GM23338 (cell line): ENCODE measurements around the gene TBL3. TPM values are rescaled to one million over a fixed set of nuclear protein-coding genes. Genes with fewer than 3 reads are reported as not detected.
"Not testable (repeated sequence)": the region's sequence is repeated elsewhere in the genome, so short reads cannot be mapped to it uniquely, and the experiment has no call there.

Experiments
- ATAC-seq: fragments of 200-7000 bp; cut with Tn5 transposase; 3 replicates; pipeline ENCODE4 v1.9.1; 2020
- DNase-seq: peaks from one replicate; pipeline ENCODE4 v3.0.0-alpha.2; 2015; ENCODE audit warnings: low spot score
- H2AFZ ChIP-seq: fragments of 200-600 bp; sonication (generic); 2 replicates; pipeline ENCODE4 v1.8.0; 2016; ENCODE audit warnings: antibody characterized with exemption, mild to moderate bottlenecking, moderate library complexity
- H3F3A ChIP-seq: fragments of 200-600 bp; sonication (generic); replicated peaks from 2 replicates; pipeline ENCODE4 v1.8.0; 2017; ENCODE audit warnings: antibody characterized with exemption, mixed run types, low read depth
- H3K27ac ChIP-seq: fragments of 200-600 bp; sonication (generic); 2 replicates; pipeline ENCODE4 v1.6.1; 2016; ENCODE audit warnings: low read depth
- H3K27me3 ChIP-seq: fragments of 200-600 bp; sonication (generic); 2 replicates; pipeline ENCODE4 v1.8.0; 2016; ENCODE audit warnings: mild to moderate bottlenecking, mixed run types, moderate library complexity; ENCODE audit not compliant: insufficient read depth
- H3K36me3 ChIP-seq: fragments of 200-600 bp; sonication (generic); 2 replicates; pipeline ENCODE4 v1.8.0; 2016; ENCODE audit warnings: mild to moderate bottlenecking; ENCODE audit not compliant: insufficient read depth
- H3K4me1 ChIP-seq: fragments of 200-600 bp; sonication (generic); 2 replicates; pipeline ENCODE4 v1.8.0; 2016; ENCODE audit warnings: mild to moderate bottlenecking, moderate library complexity; ENCODE audit not compliant: insufficient read depth
- H3K4me2 ChIP-seq: fragments of 200-600 bp; sonication (generic); 2 replicates; pipeline ENCODE4 v1.7.1; 2017; ENCODE audit warnings: mixed run types
- H3K4me3 ChIP-seq: fragments of 200-600 bp; sonication (generic); 2 replicates; pipeline ENCODE4 v1.6.1; 2016; ENCODE audit warnings: mixed run types
- H3K79me2 ChIP-seq: fragments of 200-600 bp; sonication (generic); replicated peaks from 2 replicates; pipeline ENCODE4 v1.8.0; 2017; ENCODE audit warnings: mild to moderate bottlenecking; ENCODE audit not compliant: insufficient read depth
- H3K9me2 ChIP-seq: fragments of 200-600 bp; sonication (generic); 2 replicates; pipeline ENCODE4 v1.8.0; 2017; ENCODE audit not compliant: insufficient read depth
- H4K20me1 ChIP-seq: fragments of 200-600 bp; sonication (generic); replicated peaks from 2 replicates; pipeline ENCODE4 v1.8.0; 2017; ENCODE audit warnings: mild to moderate bottlenecking; ENCODE audit not compliant: insufficient read depth
- H3K27ac Mint-ChIP-seq: 2 replicates; pipeline ENCODE4 v1.8.0; 2020; ENCODE audit warnings: inconsistent platforms, mild to moderate bottlenecking, moderate library complexity, mixed read lengths
- H3K27me3 Mint-ChIP-seq: 3 replicates; pipeline ENCODE4 v1.8.0; 2022; ENCODE audit warnings: low read depth, mild to moderate bottlenecking, moderate library complexity, mixed read lengths, inconsistent platforms; ENCODE audit not compliant: insufficient read depth, poor library complexity
- H3K36me3 Mint-ChIP-seq: 3 replicates; pipeline ENCODE4 v1.8.0; 2021; ENCODE audit warnings: low read depth, mild to moderate bottlenecking, inconsistent platforms, moderate library complexity, mixed read lengths
- H3K4me1 Mint-ChIP-seq: 3 replicates; pipeline ENCODE4 v1.8.0; 2020; ENCODE audit warnings: mild to moderate bottlenecking, inconsistent platforms, mixed read lengths
- H3K4me3 Mint-ChIP-seq: 3 replicates; pipeline ENCODE4 v1.8.0; 2021; ENCODE audit warnings: moderate library complexity, mild to moderate bottlenecking, inconsistent platforms, mixed read lengths
- H3K9me3 Mint-ChIP-seq: 3 replicates; pipeline ENCODE4 v1.8.0; 2020; ENCODE audit warnings: moderate library complexity, mild to moderate bottlenecking, inconsistent platforms, mixed read lengths
- CREB1 ChIP-seq: fragments of 250-450 bp; sonication (Bioruptor Pico); IDR thresholded peaks from 2 replicates; pipeline ENCODE4 v1.5.0; 2020; ENCODE audit warnings: low read depth, mild to moderate bottlenecking, moderate library complexity
- EZH2phosphoT487 ChIP-seq: fragments of 200-600 bp; sonication (generic); IDR thresholded peaks from one replicate; pipeline ENCODE4 v1.8.1; 2018; ENCODE audit warnings: antibody characterized with exemption; ENCODE audit not compliant: unreplicated experiment
- NANOG ChIP-seq: IDR thresholded peaks from 2 replicates; pipeline ENCODE4 v1.6.1; 2016; ENCODE audit warnings: antibody characterized with exemption, borderline replicate concordance
- POLR2AphosphoS5 ChIP-seq: IDR thresholded peaks from 2 replicates; pipeline ENCODE4 v1.6.1; 2016; ENCODE audit warnings: antibody characterized with exemption, low read depth
- ZNF114 ChIP-seq: fragments of 250-450 bp; sonication (Bioruptor Pico); IDR thresholded peaks from 2 replicates; pipeline ENCODE4 v1.5.0; 2020; ENCODE audit warnings: mild to moderate bottlenecking, moderate library complexity
- polyA plus RNA-seq: library from polyadenylated mRNA; unstranded; fragments of >200 nt; fragmentation: Nextera tagmentation; extraction: Ambion mirVana; gene quantifications from 2 replicates; pipeline ENCODE4 v1.2.1, GENCODE V29; 2016
- total RNA-seq: library from RNA; depleted of rRNA; stranded (reverse); fragments of >200 nt; shearing (Covaris generic); gene quantifications from 2 replicates; pipeline ENCODE4 v1.2.3, GENCODE V29; 2014
- TF ChIP-seq, protein P1 (sequence below): IDR thresholded peaks from one replicate; pipeline ENCODE4 v1.6.1; 2018; ENCODE audit warnings: antibody characterized with exemption; ENCODE audit not compliant: unreplicated experiment

TBL3 gene
- total and polyA plus RNA-seq, 2 experiments from 2014 or later, result 67.0 to 157 TPM

DNA sequence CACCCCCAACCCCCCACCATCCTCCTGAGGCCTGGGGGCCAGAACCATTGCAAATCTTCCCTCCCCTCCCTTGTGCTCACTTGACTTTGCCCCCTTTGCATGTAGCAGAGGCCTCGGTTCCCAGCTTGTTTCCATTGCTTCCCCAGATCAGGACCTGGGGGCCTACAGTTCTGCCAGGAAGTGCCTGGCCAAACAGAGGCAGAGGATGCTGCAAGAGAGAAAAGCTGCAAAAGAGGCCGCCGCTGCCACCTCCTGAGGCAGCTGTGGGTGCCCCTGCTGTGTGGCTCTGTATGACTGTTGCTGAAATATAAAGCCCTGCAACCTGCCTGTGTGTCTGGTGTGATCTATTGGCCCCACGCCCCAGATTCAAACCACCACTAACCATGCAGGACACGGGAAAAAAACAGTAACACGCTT, 10.2 kb upstream of the TBL3 start (continued):
- TF ChIP-seq CREB1 (CRISPR knock-in tag), result no peak

DNA sequence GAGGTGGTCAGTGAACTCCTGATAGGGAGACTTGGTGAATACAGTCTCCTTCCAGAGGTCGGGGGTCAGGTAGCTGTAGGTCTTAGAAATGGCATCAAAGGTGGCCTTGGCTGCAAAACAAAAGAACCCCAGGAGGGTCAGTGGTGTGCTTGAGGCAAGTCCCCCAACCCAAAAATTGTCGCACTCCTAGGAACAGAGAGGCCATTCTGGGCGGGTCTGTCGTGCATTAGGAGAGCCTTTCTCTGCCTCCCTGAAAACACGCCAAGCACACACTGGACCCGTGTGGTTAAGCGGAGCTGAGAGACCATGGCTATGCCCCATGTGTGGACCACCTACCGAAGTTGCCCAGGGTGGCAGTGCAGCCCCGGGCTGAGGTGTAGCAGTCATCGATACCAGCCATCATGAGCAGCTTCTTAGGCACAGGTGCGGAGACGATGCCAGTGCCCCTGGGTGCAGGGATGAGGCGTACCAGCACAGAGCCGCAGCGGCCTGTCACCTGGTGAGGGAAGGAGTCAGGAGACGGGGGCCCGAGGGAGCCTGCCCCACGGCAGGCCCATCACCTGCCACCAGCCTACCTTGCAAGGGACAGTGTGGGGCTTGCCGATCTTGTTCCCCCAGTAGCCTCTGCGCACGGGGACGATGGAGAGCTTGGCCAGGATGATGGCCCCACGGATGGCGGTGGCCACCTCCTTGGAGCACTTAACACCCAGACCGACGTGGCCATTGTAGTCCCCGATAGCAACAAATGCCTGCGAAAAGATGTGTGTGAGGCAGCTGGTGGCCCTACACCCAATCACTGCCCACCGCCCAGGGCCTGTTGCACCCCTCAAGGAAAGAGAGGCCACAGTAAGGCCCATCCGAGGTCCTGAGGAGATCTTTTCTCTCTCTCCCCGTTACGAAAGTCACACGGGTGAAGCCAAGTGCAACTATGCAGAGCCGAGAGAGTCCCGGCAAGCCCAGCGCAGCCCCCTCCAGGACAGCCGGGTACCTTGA, 9.4 kb upstream of the TBL3 start:
- Histone ChIP-seq H3K4me1 (peaks cover 38% of the 10 kb centered on the region; the same call in 1 of the 2 replicates), H3K4me2 (peak overlapping the region; percentile 100), H3F3A (peaks cover 46% of the 10 kb centered on the region), H3K27ac (peak overlapping the region; percentile 93), H3K79me2 (peaks cover 46% of the 10 kb centered on the region), H4K20me1 (peaks cover 27% of the 10 kb centered on the region), H3K4me3 (peak overlapping the region; percentile 100), H3K36me3 (peaks cover 25% of the 10 kb centered on the region)
- Mint-ChIP-seq H3K27me3 (peaks cover 52% of the 10 kb centered on the region), H3K4me3 (peak overlapping the region; percentile 91), H3K36me3 (peaks cover 44% of the 10 kb centered on the region), H3K27ac (peak overlapping the region; percentile 96), H3K4me1 (peaks cover 33% of the 10 kb centered on the region)
- not testable (repeated sequence) for H3K9me3 Mint-ChIP-seq, H2AFZ ChIP-seq, H3K27me3 ChIP-seq, DNase-seq, H3K9me2 ChIP-seq, ATAC-seq
- TF ChIP-seq POLR2AphosphoS5, result 0 out of 2 replicates have a peak, but pooled peaks have one; percentile 5

DNA sequence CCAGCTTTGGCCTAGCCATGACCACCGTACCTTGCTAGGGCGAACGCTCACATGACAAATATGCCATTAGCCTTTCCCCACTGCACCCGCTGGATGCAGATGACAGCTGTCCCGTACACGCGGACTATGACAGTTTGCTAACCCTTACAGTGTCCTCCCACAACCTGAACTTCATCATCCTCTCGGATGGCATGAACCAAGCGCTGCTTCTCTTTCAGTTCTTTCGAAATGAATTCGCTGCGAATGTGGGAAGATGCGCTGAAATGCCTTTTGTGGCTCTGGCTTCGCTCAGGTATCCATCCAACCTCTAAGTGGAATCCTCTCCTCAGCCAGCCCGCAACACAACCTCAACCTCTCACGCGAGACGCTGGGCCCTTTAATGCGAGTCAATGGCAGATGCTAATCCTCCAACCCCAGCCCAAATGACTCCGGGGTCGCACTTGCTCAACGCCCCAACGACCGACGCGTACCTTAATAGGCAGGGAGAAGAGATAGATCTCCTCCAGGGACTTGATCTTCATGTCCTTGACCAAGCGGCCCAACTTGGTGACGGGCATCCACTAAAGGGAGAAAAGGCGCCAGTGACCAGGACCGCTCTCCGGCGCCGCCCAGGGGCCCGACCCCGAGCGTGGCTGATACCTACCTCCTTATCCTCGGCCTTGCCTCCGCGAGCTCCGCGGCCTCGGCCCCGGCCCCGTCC, 7.9 kb upstream of the TBL3 start:
- H3K27ac ChIP-seq, result peak overlapping the region; percentile 93
- Mint-ChIP-seq H3K27ac (peak overlapping the region; percentile 96), H3K36me3 (peaks cover 44% of the 10 kb centered on the region), H3K4me1 (peaks cover 33% of the 10 kb centered on the region), H3K4me3 (peak overlapping the region; percentile 91), H3K27me3 (peaks cover 58% of the 10 kb centered on the region), H3K9me3 (peaks cover 8% of the 10 kb centered on the region; the same call in 2 of the 3 replicates)
- peak overlapping the region; percentile 100 for H3K4me2 ChIP-seq
- DNase-seq (no peak), ATAC-seq (no peak)
- H3F3A ChIP-seq, result peaks cover 40% of the 10 kb centered on the region
- no peaks in the 10 kb centered on the region for H3K9me2 ChIP-seq
- peaks cover 46% of the 10 kb centered on the region for H3K79me2 ChIP-seq
- peaks cover 27% of the 10 kb centered on the region for H4K20me1 ChIP-seq
- no peaks in the 10 kb centered on the region for H3K27me3 ChIP-seq
- H3K4me3 ChIP-seq, result peak overlapping the region; percentile 100
- H3K4me1 ChIP-seq, result peaks cover 38% of the 10 kb centered on the region; the same call in 1 of the 2 replicates
- peaks cover 25% of the 10 kb centered on the region for H3K36me3 ChIP-seq
- TF ChIP-seq NANOG (no peak), EZH2phosphoT487 (no peak), POLR2AphosphoS5 (peak; percentile 42; the same call in 1 of the 2 replicates), ZNF114 (CRISPR knock-in tag) (no peak)
- TF ChIP-seq, protein P1, sequence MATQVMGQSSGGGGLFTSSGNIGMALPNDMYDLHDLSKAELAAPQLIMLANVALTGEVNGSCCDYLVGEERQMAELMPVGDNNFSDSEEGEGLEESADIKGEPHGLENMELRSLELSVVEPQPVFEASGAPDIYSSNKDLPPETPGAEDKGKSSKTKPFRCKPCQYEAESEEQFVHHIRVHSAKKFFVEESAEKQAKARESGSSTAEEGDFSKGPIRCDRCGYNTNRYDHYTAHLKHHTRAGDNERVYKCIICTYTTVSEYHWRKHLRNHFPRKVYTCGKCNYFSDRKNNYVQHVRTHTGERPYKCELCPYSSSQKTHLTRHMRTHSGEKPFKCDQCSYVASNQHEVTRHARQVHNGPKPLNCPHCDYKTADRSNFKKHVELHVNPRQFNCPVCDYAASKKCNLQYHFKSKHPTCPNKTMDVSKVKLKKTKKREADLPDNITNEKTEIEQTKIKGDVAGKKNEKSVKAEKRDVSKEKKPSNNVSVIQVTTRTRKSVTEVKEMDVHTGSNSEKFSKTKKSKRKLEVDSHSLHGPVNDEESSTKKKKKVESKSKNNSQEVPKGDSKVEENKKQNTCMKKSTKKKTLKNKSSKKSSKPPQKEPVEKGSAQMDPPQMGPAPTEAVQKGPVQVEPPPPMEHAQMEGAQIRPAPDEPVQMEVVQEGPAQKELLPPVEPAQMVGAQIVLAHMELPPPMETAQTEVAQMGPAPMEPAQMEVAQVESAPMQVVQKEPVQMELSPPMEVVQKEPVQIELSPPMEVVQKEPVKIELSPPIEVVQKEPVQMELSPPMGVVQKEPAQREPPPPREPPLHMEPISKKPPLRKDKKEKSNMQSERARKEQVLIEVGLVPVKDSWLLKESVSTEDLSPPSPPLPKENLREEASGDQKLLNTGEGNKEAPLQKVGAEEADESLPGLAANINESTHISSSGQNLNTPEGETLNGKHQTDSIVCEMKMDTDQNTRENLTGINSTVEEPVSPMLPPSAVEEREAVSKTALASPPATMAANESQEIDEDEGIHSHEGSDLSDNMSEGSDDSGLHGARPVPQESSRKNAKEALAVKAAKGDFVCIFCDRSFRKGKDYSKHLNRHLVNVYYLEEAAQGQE, result no peak
- no peak overlapping the region for H2AFZ ChIP-seq
